ENCODE measurements around the gene AMPD2. TPM values are rescaled to one million over a fixed set of nuclear protein-coding genes. Genes with fewer than 3 reads are reported as not detected.

AMPD2 gene
- total RNA-seq, 1 donor from 2014 or later = 74.2 TPM

- intact Hi-C loops (cut with DNase I) = no loop called here
- peaks cover 42 to 63% of the 10 kb centered on the region in 2 donors for H3K36me3 ChIP-seq
- no peak for TF ChIP-seq CTCF (IDR thresholded peaks at IDR 0.05)
- no peak for DNase-seq (ENCODE audit: low spot score in 2 of 2)
- no peak overlapping the region for H3K4me3 ChIP-seq
- peaks cover 3 to 14% of the 10 kb centered on the region in 2 donors for H3K4me1 ChIP-seq
- no peaks in the 10 kb centered on the region for H3K9me3 ChIP-seq
- no peaks in the 10 kb centered on the region for H3K27me3 ChIP-seq
- H3K27ac ChIP-seq = no peak overlapping the region
Observed at GRCh38 chr1:109582021-109582420, 37.6 kb upstream of the AMPD2 start.

GRCh38 chr1:109584766-109585165 lies 34.9 kb upstream of the AMPD2 start:
- Histone ChIP-seq H3K4me3 (no peak overlapping the region), H3K27ac (no peak overlapping the region), H3K27me3 (no peaks in the 10 kb centered on the region), H3K9me3 (no peaks in the 10 kb centered on the region), H3K4me1 (no peaks in the 10 kb centered on the region), H3K36me3 (peaks cover 44 to 81% of the 10 kb centered on the region in 2 donors)
- intact Hi-C loops (cut with DNase I) = no loop called here
- DNase-seq (ENCODE audit: low spot score in 2 of 2) = no peak
- TF ChIP-seq CTCF (IDR thresholded peaks at IDR 0.05) = no peak

GRCh38 chr1:109586055-109586454 lies 33.6 kb upstream of the AMPD2 start:
- intact Hi-C loops (cut with DNase I) = no loop called here
- Histone ChIP-seq H3K9me3 (no peaks in the 10 kb centered on the region), H3K27ac (no peak overlapping the region), H3K4me3 (no peak overlapping the region), H3K4me1 (no peaks in the 10 kb centered on the region), H3K27me3 (no peaks in the 10 kb centered on the region), H3K36me3 (peaks cover 44 to 78% of the 10 kb centered on the region in 2 donors)
- no peak for DNase-seq (ENCODE audit: low spot score in 2 of 2)
- no peak for TF ChIP-seq CTCF (IDR thresholded peaks at IDR 0.05)

GRCh38 chr1:109589177-109589576 lies 30.5 kb upstream of the AMPD2 start:
- intact Hi-C loops (cut with DNase I) = no loop called here
- no peaks in the 10 kb centered on the region for H3K9me3 ChIP-seq
- peaks cover 54 to 72% of the 10 kb centered on the region in 2 donors for H3K36me3 ChIP-seq
- no peak overlapping the region for H3K27ac ChIP-seq
- no peak overlapping the region for H3K4me3 ChIP-seq
- no peak for DNase-seq (ENCODE audit: low spot score in 2 of 2)
- TF ChIP-seq CTCF (IDR thresholded peaks at IDR 0.05) = no peak
- H3K4me1 ChIP-seq = no peaks in the 10 kb centered on the region
- H3K27me3 ChIP-seq = no peaks in the 10 kb centered on the region

- Histone ChIP-seq H3K4me1 (no peaks in the 10 kb centered on the region), H3K36me3 (peaks cover 49 to 71% of the 10 kb centered on the region in 2 donors), H3K27me3 (no peaks in the 10 kb centered on the region), H3K27ac (no peak overlapping the region), H3K4me3 (no peak overlapping the region), H3K9me3 (no peaks in the 10 kb centered on the region)
- no peak for DNase-seq (ENCODE audit: low spot score in 2 of 2)
- intact Hi-C loops (cut with DNase I) = no loop called here
- no peak for TF ChIP-seq CTCF (IDR thresholded peaks at IDR 0.05)
Observed at GRCh38 chr1:109589679-109590078, 30.0 kb upstream of the AMPD2 start.

- Histone ChIP-seq H3K9me3 (no peaks in the 10 kb centered on the region), H3K4me3 (no peak overlapping the region), H3K36me3 (peaks cover 35 to 64% of the 10 kb centered on the region in 2 donors), H3K4me1 (no peaks in the 10 kb centered on the region), H3K27ac (no peak overlapping the region), H3K27me3 (no peaks in the 10 kb centered on the region)
- no peak for TF ChIP-seq CTCF (IDR thresholded peaks at IDR 0.05)
- DNase-seq (ENCODE audit: low spot score in 2 of 2) = no peak
- intact Hi-C loops (cut with DNase I) = loop anchor here (1.0 kb wide), 1 partner anchor 33 kb away; no protein-coding TSS in a partner anchor
Observed at GRCh38 chr1:109592916-109593315, 26.7 kb upstream of the AMPD2 start.
